Lung (tissue), 12 donors: ENCODE data around the gene GID4. TPM values are rescaled to one million over a fixed set of nuclear protein-coding genes. Genes with fewer than 3 reads are reported as not detected.

Experiments used
- ATAC-seq: fragments of 200-7000 bp; cut with Tn5 transposase; one replicate; pipeline ENCODE4 v1.9.1; 2020; ENCODE audit warnings: moderate number of reproducible peaks; ENCODE audit not compliant: insufficient read depth, low FRiP score
- DNase-seq, 3 donors: peaks; one replicate each; pipeline ENCODE4 v3.0.0-alpha.2; 2013 to 2017
- H3K27ac ChIP-seq, 2 donors: one replicate each; pipeline ENCODE4 v1.5.1; 2013; ENCODE audit warnings: mild to moderate bottlenecking in 2 of 2, moderate library complexity in 2 of 2, control low read depth in 1 of 2, inconsistent platforms in 1 of 2, low read depth in 1 of 2, low read length in 1 of 2
- H3K27me3 ChIP-seq, 3 donors: one replicate each; pipeline ENCODE4 v1.5.1; 2013; ENCODE audit warnings: low read length in 2 of 3; ENCODE audit not compliant: control insufficient read depth in 3 of 3, insufficient read depth in 3 of 3
- H3K36me3 ChIP-seq, 4 donors: one replicate each; pipeline ENCODE4 v1.5.1; 2013; ENCODE audit warnings: low read length in 4 of 4, mild to moderate bottlenecking in 1 of 4, moderate library complexity in 1 of 4; ENCODE audit not compliant: control insufficient read depth in 4 of 4, insufficient read depth in 4 of 4
- H3K4me1 ChIP-seq, 5 donors: one replicate each; pipeline ENCODE4 v1.5.1; 2013; ENCODE audit warnings: low read length in 5 of 5, mild to moderate bottlenecking in 2 of 5, moderate library complexity in 1 of 5; ENCODE audit not compliant: control insufficient read depth in 5 of 5, insufficient read depth in 5 of 5
- H3K4me3 ChIP-seq: one replicate; pipeline ENCODE4 v1.5.1; 2013; ENCODE audit warnings: mild to moderate bottlenecking, control low read depth, moderate library complexity
- H3K9ac ChIP-seq, 2 donors: one replicate each; pipeline ENCODE4 v1.5.1; 2013; ENCODE audit warnings: low read length in 2 of 2, control low read depth in 1 of 2; ENCODE audit not compliant: insufficient read depth in 1 of 2
- H3K9me3 ChIP-seq, 4 donors: one replicate each; pipeline ENCODE4 v1.5.1; 2013; ENCODE audit warnings: low read length in 3 of 4, mild to moderate bottlenecking in 1 of 4, moderate library complexity in 1 of 4; ENCODE audit not compliant: control insufficient read depth in 4 of 4, insufficient read depth in 3 of 4
- WGBS, 2 donors: extraction: QIAGEN DNeasy Blood & Tissue Kit; methylation state at CpG; one replicate each; pipeline ENCODE4 v1.1.7; 2013; 5-methylcytosine and 5-hydroxymethylcytosine counted together
- polyA plus RNA-seq, 2 donors: library from polyadenylated mRNA; stranded (reverse); fragments of 200-250 nt; gene quantifications; one replicate each; pipeline ENCODE4 v1.2.1, GENCODE V29; 2013
- total RNA-seq, 2 donors: library from RNA; depleted of rRNA in 1 of 2; stranded (reverse); fragments of >200 nt in 1 of 2; gene quantifications; one replicate each; pipeline ENCODE4 v1.2.1, GENCODE V29; 2014 to 2021
- TF ChIP-seq, protein P1 (sequence below): IDR thresholded peaks from 2 replicates; pipeline ENCODE4 v1.5.1; 2012; ENCODE audit warnings: mild to moderate bottlenecking; ENCODE audit errors: control extremely low read depth, extremely low read depth
- donor health status: control.
- donor health status: control.
- donor health status: Bipolar disorder and iron deficiency.
- donor health status: healthy.
- donor health status: DM: yes; HTN: yes; CAD: no.

GID4 gene
- total and polyA plus RNA-seq, 4 donors = 3.9 to 7.2 (median 5.3) TPM

DNA sequence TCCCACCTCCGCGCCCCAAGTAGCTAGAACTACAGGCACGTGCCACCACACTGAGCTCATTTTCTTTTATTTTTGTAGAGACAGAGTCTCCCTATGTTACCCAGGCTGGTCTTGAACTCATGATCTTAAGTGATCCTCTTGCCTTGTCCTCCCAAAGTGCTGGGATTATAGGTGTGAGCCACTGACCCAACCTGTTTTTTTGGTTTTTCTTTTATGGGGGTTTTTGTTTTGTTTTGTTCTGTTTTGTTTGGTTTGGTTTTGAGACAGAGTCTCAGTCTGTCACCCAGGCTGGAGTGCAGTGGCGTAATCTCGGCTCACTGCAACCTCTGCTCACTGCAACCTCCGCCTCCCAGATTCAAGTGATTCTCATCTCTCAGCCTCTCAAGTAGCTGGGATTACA, 16.4 kb downstream of the GID4 start:
- no peaks in the 10 kb centered on the region for H3K27me3 ChIP-seq
- DNase-seq (no peak), ATAC-seq (no peak)
- no peak overlapping the region for H3K9ac ChIP-seq
- WGBS, 2 donors = 94 to 95% methylated on average over 6 of the region's 6 CpGs
- no peak overlapping the region for H3K4me3 ChIP-seq
- H3K27ac ChIP-seq = no peak overlapping the region
- H3K4me1 ChIP-seq = no peaks in the 10 kb centered on the region
- H3K9me3 ChIP-seq = no peaks in the 10 kb centered on the region
- TF ChIP-seq, protein P1, sequence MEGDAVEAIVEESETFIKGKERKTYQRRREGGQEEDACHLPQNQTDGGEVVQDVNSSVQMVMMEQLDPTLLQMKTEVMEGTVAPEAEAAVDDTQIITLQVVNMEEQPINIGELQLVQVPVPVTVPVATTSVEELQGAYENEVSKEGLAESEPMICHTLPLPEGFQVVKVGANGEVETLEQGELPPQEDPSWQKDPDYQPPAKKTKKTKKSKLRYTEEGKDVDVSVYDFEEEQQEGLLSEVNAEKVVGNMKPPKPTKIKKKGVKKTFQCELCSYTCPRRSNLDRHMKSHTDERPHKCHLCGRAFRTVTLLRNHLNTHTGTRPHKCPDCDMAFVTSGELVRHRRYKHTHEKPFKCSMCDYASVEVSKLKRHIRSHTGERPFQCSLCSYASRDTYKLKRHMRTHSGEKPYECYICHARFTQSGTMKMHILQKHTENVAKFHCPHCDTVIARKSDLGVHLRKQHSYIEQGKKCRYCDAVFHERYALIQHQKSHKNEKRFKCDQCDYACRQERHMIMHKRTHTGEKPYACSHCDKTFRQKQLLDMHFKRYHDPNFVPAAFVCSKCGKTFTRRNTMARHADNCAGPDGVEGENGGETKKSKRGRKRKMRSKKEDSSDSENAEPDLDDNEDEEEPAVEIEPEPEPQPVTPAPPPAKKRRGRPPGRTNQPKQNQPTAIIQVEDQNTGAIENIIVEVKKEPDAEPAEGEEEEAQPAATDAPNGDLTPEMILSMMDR = no peak
- H3K36me3 ChIP-seq = peaks cover 18 to 24% (median 21%) of the 10 kb centered on the region in 4 donors

DNA sequence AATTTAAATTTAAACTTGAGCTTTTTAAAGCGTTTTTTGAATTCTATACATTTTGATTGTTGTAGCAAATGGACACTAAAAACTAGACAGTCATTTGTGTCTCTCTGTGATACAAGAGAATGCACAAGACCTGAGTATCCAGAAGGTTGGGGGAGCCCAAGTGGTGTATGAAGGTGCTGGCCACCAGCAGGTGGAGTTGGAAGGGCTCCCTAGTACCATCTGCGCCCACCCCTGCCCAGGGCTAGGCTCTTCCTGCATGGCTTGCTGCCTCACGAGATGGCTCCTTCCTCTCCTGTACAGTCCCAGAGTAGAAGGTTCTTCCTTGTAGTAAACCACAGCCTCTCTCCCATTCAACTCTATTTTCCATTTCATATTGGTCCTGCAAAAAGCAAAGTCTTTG, 17.0 kb downstream of the GID4 start:
- Histone ChIP-seq H3K9me3 (no peaks in the 10 kb centered on the region), H3K27me3 (no peaks in the 10 kb centered on the region), H3K4me1 (no peaks in the 10 kb centered on the region), H3K36me3 (peaks cover 19 to 26% (median 22%) of the 10 kb centered on the region in 4 donors), H3K4me3 (no peak overlapping the region), H3K9ac (no peak overlapping the region), H3K27ac (no peak overlapping the region)
- TF ChIP-seq, protein P1 = no peak
- ATAC-seq (no peak), DNase-seq (no peak)
- 74 to 83% methylated on average over 3 of the region's 3 CpGs for WGBS, 2 donors

DNA sequence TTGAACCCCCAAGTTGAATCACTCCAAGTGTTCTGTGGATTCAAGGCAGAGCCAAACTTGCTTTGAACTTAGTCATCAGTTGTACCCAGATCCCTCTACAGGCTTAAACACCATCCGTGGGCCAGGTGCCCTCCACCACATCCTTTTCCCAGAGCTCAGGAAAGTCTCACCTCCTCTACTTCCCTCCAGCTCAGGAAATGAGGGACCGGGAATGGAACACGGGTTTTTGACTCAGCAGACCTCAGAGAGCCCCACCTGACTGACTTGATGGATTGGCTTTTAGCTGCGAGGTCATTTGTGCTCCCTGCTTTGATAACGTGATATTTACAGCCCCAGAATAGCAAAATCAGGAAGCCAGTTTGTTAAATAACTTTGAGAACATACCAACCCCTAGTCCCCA, 20.1 kb downstream of the GID4 start:
- Histone ChIP-seq H3K4me1 (no peaks in the 10 kb centered on the region), H3K36me3 (peaks cover 20 to 31% (median 28%) of the 10 kb centered on the region in 4 donors), H3K27ac (no peak overlapping the region), H3K27me3 (no peaks in the 10 kb centered on the region), H3K9ac (no peak overlapping the region), H3K9me3 (no peaks in the 10 kb centered on the region), H3K4me3 (no peak overlapping the region)
- DNase-seq (no peak), ATAC-seq (no peak)
- 51 to 69% methylated on average over 5 of the region's 5 CpGs for WGBS, 2 donors
- TF ChIP-seq, protein P1 = no peak

DNA sequence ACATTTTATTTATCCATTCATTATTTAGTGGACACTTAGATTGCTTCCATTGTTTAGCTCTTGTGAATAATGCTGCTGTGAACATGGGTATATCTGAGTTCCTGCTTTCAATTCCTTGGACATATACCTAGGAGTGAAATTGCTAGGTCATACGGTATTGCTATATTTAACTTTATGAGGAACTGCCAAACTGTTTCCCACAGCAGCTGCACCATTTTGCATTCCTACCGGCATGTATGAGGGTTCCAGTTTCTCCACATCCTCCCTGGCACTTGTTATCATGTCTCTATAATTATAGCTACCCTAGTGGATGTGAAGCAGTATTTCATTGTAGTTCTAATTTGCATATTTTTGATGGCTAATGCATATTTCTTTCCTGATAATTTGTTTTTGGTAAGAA, 24.8 kb downstream of the GID4 start:
- no peak for DNase-seq
- TF ChIP-seq, protein P1 = no peak
- no peak overlapping the region for H3K4me3 ChIP-seq
- no peak overlapping the region for H3K27ac ChIP-seq
- H3K27me3 ChIP-seq = no peaks in the 10 kb centered on the region
- ATAC-seq = no peak
- no peaks in the 10 kb centered on the region for H3K4me1 ChIP-seq
- WGBS, 2 donors = 51 to 70% methylated on average over 2 of the region's 2 CpGs
- no peak overlapping the region for H3K9ac ChIP-seq
- H3K9me3 ChIP-seq = no peaks in the 10 kb centered on the region
- H3K36me3 ChIP-seq = peaks cover 14 to 35% (median 28%) of the 10 kb centered on the region in 4 donors
